ENCODE results near the gene STK33. TPM values are rescaled to one million over a fixed set of nuclear protein-coding genes. Genes with fewer than 3 reads are reported as not detected.

STK33 gene
- total RNA-seq, 1 donor from 2014 or later, result 14.9 TPM

GRCh38 chr11:8558436-8558835, 35.6 kb downstream of the STK33 start:
- no peaks in the 10 kb centered on the region for H3K36me3 ChIP-seq (ENCODE audit: control insufficient read depth, insufficient read depth, low read length)
- no peak for DNase-seq (ENCODE audit: low read depth)
- H3K27me3 ChIP-seq (ENCODE audit: control insufficient read depth, insufficient read depth, low read length), result no peaks in the 10 kb centered on the region
- no peak for TF ChIP-seq CTCF (IDR thresholded peaks at IDR 0.05; ENCODE audit: insufficient read depth, low read length, poor library complexity, severe bottlenecking)
- no peak overlapping the region for H3K4me3 ChIP-seq (ENCODE audit: low read depth, low read length)

GRCh38 chr11:8545698-8546366, 48.2 kb downstream of the STK33 start:
- Histone ChIP-seq H3K27me3 (ENCODE audit: control insufficient read depth, insufficient read depth, low read length) (no peaks in the 10 kb centered on the region), H3K36me3 (ENCODE audit: control insufficient read depth, insufficient read depth, low read length) (no peaks in the 10 kb centered on the region), H3K4me3 (ENCODE audit: low read depth, low read length) (no peak overlapping the region)
- no peak for TF ChIP-seq CTCF (IDR thresholded peaks at IDR 0.05; ENCODE audit: insufficient read depth, low read length, poor library complexity, severe bottlenecking)
- no peak for DNase-seq (ENCODE audit: low read depth)

- H3K4me3 ChIP-seq (ENCODE audit: low read depth, low read length), result no peak overlapping the region
- DNase-seq (ENCODE audit: low read depth), result no peak
- H3K36me3 ChIP-seq (ENCODE audit: control insufficient read depth, insufficient read depth, low read length), result no peaks in the 10 kb centered on the region
- no peaks in the 10 kb centered on the region for H3K27me3 ChIP-seq (ENCODE audit: control insufficient read depth, insufficient read depth, low read length)
- no peak for TF ChIP-seq CTCF (IDR thresholded peaks at IDR 0.05; ENCODE audit: insufficient read depth, low read length, poor library complexity, severe bottlenecking)
Measured at GRCh38 chr11:8544807-8545206, 49.2 kb downstream of the STK33 start.

- no peak for DNase-seq (ENCODE audit: low read depth)
- no peak for TF ChIP-seq CTCF (IDR thresholded peaks at IDR 0.05; ENCODE audit: insufficient read depth, low read length, poor library complexity, severe bottlenecking)
- Histone ChIP-seq H3K36me3 (ENCODE audit: control insufficient read depth, insufficient read depth, low read length) (no peaks in the 10 kb centered on the region), H3K4me3 (ENCODE audit: low read depth, low read length) (no peak overlapping the region), H3K27me3 (ENCODE audit: control insufficient read depth, insufficient read depth, low read length) (no peaks in the 10 kb centered on the region)
Measured at GRCh38 chr11:8543278-8543677, 50.8 kb downstream of the STK33 start.

GRCh38 chr11:8541448-8541847, 52.6 kb downstream of the STK33 start:
- no peaks in the 10 kb centered on the region for H3K27me3 ChIP-seq (ENCODE audit: control insufficient read depth, insufficient read depth, low read length)
- H3K4me3 ChIP-seq (ENCODE audit: low read depth, low read length), result no peak overlapping the region
- no peak for TF ChIP-seq CTCF (IDR thresholded peaks at IDR 0.05; ENCODE audit: insufficient read depth, low read length, poor library complexity, severe bottlenecking)
- H3K36me3 ChIP-seq (ENCODE audit: control insufficient read depth, insufficient read depth, low read length), result no peaks in the 10 kb centered on the region
- no peak for DNase-seq (ENCODE audit: low read depth)

GRCh38 chr11:8533332-8533731, 60.7 kb downstream of the STK33 start:
- Histone ChIP-seq H3K27me3 (ENCODE audit: control insufficient read depth, insufficient read depth, low read length) (no peaks in the 10 kb centered on the region), H3K36me3 (ENCODE audit: control insufficient read depth, insufficient read depth, low read length) (no peaks in the 10 kb centered on the region), H3K4me3 (ENCODE audit: low read depth, low read length) (no peak overlapping the region)
- peak; percentile 7 for TF ChIP-seq CTCF (IDR thresholded peaks at IDR 0.05; ENCODE audit: insufficient read depth, low read length, poor library complexity, severe bottlenecking)
- no peak for DNase-seq (ENCODE audit: low read depth)
